ENCODE measurements around the gene SMARCD1.

Gene SMARCD1

DNA sequence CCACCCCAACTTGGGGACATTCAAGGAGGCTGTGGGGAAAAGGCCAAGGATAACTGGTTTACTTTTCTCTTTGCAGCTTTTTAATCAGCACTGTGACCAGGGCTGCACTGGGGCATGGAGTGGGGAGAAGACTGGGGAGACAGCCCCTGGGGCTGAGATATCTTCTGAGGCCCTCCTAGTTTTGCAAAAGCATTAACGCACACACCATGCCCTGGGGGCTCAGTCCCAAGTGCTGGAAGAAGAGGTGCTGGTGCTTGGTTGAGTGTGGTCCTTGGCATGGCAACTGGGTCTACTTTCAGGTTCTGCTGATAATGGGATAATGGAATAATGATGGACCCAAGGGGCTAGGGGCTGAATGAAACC, 9.4 kb upstream of the SMARCD1 start:
- DNase-seq (ENCODE audit: low spot score), result no peak
- TF ChIP-seq, protein P1, sequence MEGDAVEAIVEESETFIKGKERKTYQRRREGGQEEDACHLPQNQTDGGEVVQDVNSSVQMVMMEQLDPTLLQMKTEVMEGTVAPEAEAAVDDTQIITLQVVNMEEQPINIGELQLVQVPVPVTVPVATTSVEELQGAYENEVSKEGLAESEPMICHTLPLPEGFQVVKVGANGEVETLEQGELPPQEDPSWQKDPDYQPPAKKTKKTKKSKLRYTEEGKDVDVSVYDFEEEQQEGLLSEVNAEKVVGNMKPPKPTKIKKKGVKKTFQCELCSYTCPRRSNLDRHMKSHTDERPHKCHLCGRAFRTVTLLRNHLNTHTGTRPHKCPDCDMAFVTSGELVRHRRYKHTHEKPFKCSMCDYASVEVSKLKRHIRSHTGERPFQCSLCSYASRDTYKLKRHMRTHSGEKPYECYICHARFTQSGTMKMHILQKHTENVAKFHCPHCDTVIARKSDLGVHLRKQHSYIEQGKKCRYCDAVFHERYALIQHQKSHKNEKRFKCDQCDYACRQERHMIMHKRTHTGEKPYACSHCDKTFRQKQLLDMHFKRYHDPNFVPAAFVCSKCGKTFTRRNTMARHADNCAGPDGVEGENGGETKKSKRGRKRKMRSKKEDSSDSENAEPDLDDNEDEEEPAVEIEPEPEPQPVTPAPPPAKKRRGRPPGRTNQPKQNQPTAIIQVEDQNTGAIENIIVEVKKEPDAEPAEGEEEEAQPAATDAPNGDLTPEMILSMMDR (IDR thresholded peaks at IDR 0.05; ENCODE audit: extremely low read depth, insufficient read depth, missing control alignments), result no peak
- in situ Hi-C loops (cut with MboI; ENCODE audit: low pct_unique_long_range_greater_than_20kb, low sequenced_read_pairs, unreplicated experiment), result loop anchor here (10.0 kb wide), 1 partner anchor 89 kb away; the partner anchor contains the start of gene CERS5

DNA sequence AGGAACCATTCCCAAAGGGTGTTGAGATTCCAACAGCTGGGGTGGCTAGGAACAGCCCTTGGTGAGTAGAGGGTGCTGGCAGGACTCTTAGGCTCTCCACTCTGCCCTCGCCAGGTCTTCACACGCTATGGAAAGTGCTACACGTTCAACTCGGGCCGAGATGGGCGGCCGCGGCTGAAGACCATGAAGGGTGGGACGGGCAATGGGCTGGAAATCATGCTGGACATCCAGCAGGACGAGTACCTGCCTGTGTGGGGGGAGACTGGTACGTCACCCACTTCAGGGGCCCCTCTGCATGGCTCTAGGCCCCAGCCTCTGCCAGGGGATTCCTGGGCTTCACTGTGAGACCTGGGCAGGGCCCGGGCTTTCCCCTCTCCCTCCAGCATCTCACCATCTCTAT, 8.0 kb upstream of the SMARCD1 start:
- TF ChIP-seq, protein P1 (IDR thresholded peaks at IDR 0.05; ENCODE audit: extremely low read depth, insufficient read depth, missing control alignments), result no peak
- in situ Hi-C loops (cut with MboI; ENCODE audit: low pct_unique_long_range_greater_than_20kb, low sequenced_read_pairs, unreplicated experiment), result loop anchor here (10.0 kb wide), 1 partner anchor 88 kb away; the partner anchor contains the start of gene CERS5
- DNase-seq (ENCODE audit: low spot score), result no peak

DNA sequence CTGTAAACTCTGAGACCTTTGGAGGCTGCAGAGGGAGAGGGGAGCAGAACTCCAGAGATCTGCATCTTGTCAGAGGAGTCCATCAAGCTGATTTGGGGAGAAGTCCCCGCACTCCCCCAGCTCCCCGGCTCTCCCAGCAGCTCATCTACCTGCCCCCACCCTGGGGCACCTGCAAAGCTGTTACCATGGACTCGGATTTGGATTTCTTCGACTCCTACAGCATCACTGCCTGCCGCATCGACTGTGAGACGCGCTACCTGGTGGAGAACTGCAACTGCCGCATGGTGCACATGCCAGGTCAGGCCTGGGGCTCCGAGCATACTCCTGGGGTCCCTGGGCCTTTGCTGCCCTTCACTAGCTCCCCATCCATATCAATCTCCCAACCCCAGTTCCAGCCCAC, 6.9 kb upstream of the SMARCD1 start:
- in situ Hi-C loops (cut with MboI; ENCODE audit: low pct_unique_long_range_greater_than_20kb, low sequenced_read_pairs, unreplicated experiment), result loop anchor here (10.0 kb wide), 1 partner anchor 87 kb away; the partner anchor contains the start of gene CERS5
- TF ChIP-seq, protein P1 (IDR thresholded peaks at IDR 0.05; ENCODE audit: extremely low read depth, insufficient read depth, missing control alignments), result no peak
- DNase-seq (ENCODE audit: low spot score), result no peak

DNA sequence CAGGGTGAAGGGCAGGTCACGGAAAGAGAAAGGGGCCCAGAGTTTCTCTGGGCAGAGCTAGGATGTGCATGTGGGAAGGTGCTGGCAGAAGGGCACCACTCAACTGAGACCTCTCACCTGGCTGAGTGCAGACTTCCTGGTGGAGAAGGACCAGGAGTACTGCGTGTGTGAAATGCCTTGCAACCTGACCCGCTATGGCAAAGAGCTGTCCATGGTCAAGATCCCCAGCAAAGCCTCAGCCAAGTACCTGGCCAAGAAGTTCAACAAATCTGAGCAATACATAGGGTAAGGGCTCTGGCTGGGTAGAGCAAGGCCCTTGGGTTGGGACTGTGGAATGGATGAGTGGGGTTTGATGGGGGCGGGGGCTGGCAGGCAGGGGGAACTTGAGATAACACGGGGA, 5.4 kb upstream of the SMARCD1 start:
- in situ Hi-C loops (cut with MboI; ENCODE audit: low pct_unique_long_range_greater_than_20kb, low sequenced_read_pairs, unreplicated experiment), result loop anchor here (10.0 kb wide), 1 partner anchor 85 kb away; the partner anchor contains the start of gene CERS5

DNA sequence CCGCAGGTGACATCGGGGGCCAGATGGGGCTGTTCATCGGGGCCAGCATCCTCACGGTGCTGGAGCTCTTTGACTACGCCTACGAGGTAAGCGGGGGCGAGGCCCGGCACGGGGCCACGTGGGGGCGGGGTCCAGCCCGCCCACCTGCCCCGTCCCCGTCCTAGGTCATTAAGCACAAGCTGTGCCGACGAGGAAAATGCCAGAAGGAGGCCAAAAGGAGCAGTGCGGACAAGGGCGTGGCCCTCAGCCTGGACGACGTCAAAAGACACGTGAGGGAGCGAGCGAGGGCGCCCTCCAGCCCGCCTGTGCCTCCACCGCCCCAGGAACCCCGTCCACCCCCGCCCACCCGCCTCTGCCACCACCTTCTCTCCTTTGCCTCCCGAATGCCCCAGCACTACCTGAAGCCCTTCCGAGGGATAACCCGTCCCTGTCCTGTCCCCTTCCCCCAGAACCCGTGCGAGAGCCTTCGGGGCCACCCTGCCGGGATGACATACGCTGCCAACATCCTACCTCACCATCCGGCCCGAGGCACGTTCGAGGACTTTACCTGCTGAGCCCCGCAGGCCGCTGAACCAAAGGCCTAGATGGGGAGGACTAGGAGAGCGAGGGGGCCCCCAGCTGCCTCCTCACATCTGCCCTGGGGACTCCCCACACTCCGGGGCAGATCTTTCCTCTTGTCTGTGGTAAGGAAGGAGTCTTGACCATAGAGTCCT, 3.9 kb upstream of the SMARCD1 start:
- in situ Hi-C loops (cut with MboI; ENCODE audit: low pct_unique_long_range_greater_than_20kb, low sequenced_read_pairs, unreplicated experiment), result no loop called here

More for the DNA sequence above, 5.4 kb upstream of the SMARCD1 start:
- TF ChIP-seq, protein P1 (IDR thresholded peaks at IDR 0.05; ENCODE audit: extremely low read depth, insufficient read depth, missing control alignments), result no peak
- no peak for DNase-seq (ENCODE audit: low spot score)

DNA sequence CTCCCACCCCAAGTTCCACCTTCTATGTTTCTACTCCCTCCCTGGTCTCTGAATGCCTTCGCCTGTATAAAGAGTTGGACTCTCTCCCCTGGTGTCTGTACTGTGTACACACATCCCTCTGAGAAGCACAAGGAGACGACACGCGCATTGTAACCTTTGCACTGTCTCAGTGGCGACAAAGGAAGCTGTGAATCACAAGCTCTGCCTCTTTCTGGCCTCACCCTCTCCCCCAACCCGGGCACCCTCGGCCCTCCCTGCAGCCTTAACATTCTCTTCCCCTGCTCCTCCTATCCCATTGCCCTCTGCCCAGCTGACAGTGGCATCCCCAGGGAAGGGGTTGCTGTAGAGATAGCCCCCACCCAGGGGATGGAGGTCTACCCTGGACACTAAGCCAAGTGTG, 2.5 kb upstream of the SMARCD1 start:
- no peak for DNase-seq (ENCODE audit: low spot score)
- in situ Hi-C loops (cut with MboI; ENCODE audit: low pct_unique_long_range_greater_than_20kb, low sequenced_read_pairs, unreplicated experiment), result no loop called here
- TF ChIP-seq, protein P1 (IDR thresholded peaks at IDR 0.05; ENCODE audit: extremely low read depth, insufficient read depth, missing control alignments), result no peak

More for the DNA sequence above, 3.9 kb upstream of the SMARCD1 start:
- DNase-seq (ENCODE audit: low spot score), result no peak
- TF ChIP-seq, protein P1 (IDR thresholded peaks at IDR 0.05; ENCODE audit: extremely low read depth, insufficient read depth, missing control alignments), result no peak
